Mucosa of stomach (tissue), 1 donor: Measurements from ENCODE around the gene LRRC45.

ENCODE experiments used
- H3K27me3 ChIP-seq: one replicate; pipeline ENCODE4 v1.7.0; 2013; ENCODE audit warnings: mild to moderate bottlenecking, low read length; ENCODE audit not compliant: control insufficient read depth, insufficient read depth
- H3K36me3 ChIP-seq: one replicate; pipeline ENCODE4 v1.7.0; 2013; ENCODE audit warnings: low read length; ENCODE audit not compliant: control insufficient read depth, insufficient read depth
- H3K4me1 ChIP-seq: one replicate; pipeline ENCODE4 v1.7.0; 2013; ENCODE audit warnings: mild to moderate bottlenecking, low read length; ENCODE audit not compliant: control insufficient read depth, insufficient read depth
- H3K4me3 ChIP-seq: one replicate; pipeline ENCODE4 v1.7.0; 2013; ENCODE audit warnings: low read length
- H3K9ac ChIP-seq: one replicate; pipeline ENCODE4 v1.7.0; 2013; ENCODE audit warnings: mild to moderate bottlenecking, low read length, moderate library complexity
- H3K9me3 ChIP-seq: one replicate; pipeline ENCODE4 v1.7.0; 2013; ENCODE audit warnings: mild to moderate bottlenecking, low read length, moderate library complexity; ENCODE audit not compliant: control insufficient read depth
- donor health status: Pancreatic carcinoma.

Gene LRRC45

GRCh38 chr17:82063424-82064415, 40.6 kb downstream of the LRRC45 start:
- peak overlapping the region; percentile 74 for H3K4me3 ChIP-seq
- no peaks in the 10 kb centered on the region for H3K36me3 ChIP-seq
- H3K4me1 ChIP-seq: peaks cover 20% of the 10 kb centered on the region
- no peak overlapping the region for H3K9ac ChIP-seq
- no peaks in the 10 kb centered on the region for H3K9me3 ChIP-seq
- no peaks in the 10 kb centered on the region for H3K27me3 ChIP-seq

GRCh38 chr17:82064433-82065192, 41.5 kb downstream of the LRRC45 start:
- Histone ChIP-seq H3K4me3 (peak overlapping the region; percentile 74), H3K9me3 (no peaks in the 10 kb centered on the region)

GRCh38 chr17:82065193-82065637, 42.1 kb downstream of the LRRC45 start:
- Histone ChIP-seq H3K9me3 (no peaks in the 10 kb centered on the region), H3K36me3 (no peaks in the 10 kb centered on the region), H3K9ac (peak overlapping the region; percentile 79), H3K4me3 (peak overlapping the region; percentile 74), H3K4me1 (peaks cover 20% of the 10 kb centered on the region), H3K27me3 (no peaks in the 10 kb centered on the region)

More at GRCh38 chr17:82064433-82065192, 41.5 kb downstream of the LRRC45 start:
- Histone ChIP-seq H3K9ac (peak overlapping the region; percentile 79), H3K27me3 (no peaks in the 10 kb centered on the region), H3K4me1 (peaks cover 20% of the 10 kb centered on the region), H3K36me3 (no peaks in the 10 kb centered on the region)

- peak within 1 kb of the TSS; percentile 86 for H3K9ac ChIP-seq
- H3K9me3 ChIP-seq: no peaks in the 10 kb centered on the region
- peak within 1 kb of the TSS; percentile 74 for H3K4me3 ChIP-seq
Measured at GRCh38 chr17:82065638-82066303, 42.7 kb downstream of the LRRC45 start, which contains the start of gene DUS1L. Gene DUS1L, minus strand, starts transcription at chr17:82065804. Its CDS starts 745 bp downstream, at chr17:82065059.

GRCh38 chr17:82070611-82071010, 47.5 kb downstream of the LRRC45 start:
- Histone ChIP-seq H3K36me3 (no peaks in the 10 kb centered on the region), H3K4me1 (peaks cover 5% of the 10 kb centered on the region), H3K27me3 (no peaks in the 10 kb centered on the region), H3K9me3 (no peaks in the 10 kb centered on the region), H3K4me3 (no peak overlapping the region), H3K9ac (no peak overlapping the region)

More at GRCh38 chr17:82065638-82066303, 42.7 kb downstream of the LRRC45 start, which contains the start of gene DUS1L:
- Histone ChIP-seq H3K4me1 (peaks cover 20% of the 10 kb centered on the region), H3K27me3 (no peaks in the 10 kb centered on the region), H3K36me3 (no peaks in the 10 kb centered on the region)

GRCh38 chr17:82072827-82073226, 49.7 kb downstream of the LRRC45 start:
- Histone ChIP-seq H3K4me3 (no peak overlapping the region), H3K9ac (no peak overlapping the region)

GRCh38 chr17:82073446-82073845, 50.3 kb downstream of the LRRC45 start:
- H3K36me3 ChIP-seq: no peaks in the 10 kb centered on the region
- no peak overlapping the region for H3K4me3 ChIP-seq
- no peak overlapping the region for H3K9ac ChIP-seq
- H3K9me3 ChIP-seq: no peaks in the 10 kb centered on the region
- H3K4me1 ChIP-seq: no peaks in the 10 kb centered on the region
- H3K27me3 ChIP-seq: no peaks in the 10 kb centered on the region

More at GRCh38 chr17:82072827-82073226, 49.7 kb downstream of the LRRC45 start:
- Histone ChIP-seq H3K27me3 (no peaks in the 10 kb centered on the region), H3K4me1 (no peaks in the 10 kb centered on the region), H3K36me3 (no peaks in the 10 kb centered on the region), H3K9me3 (no peaks in the 10 kb centered on the region)

GRCh38 chr17:82076018-82076784, 53.1 kb downstream of the LRRC45 start:
- no peaks in the 10 kb centered on the region for H3K9me3 ChIP-seq
- no peak overlapping the region for H3K4me3 ChIP-seq
- peaks cover 5% of the 10 kb centered on the region for H3K36me3 ChIP-seq
- no peaks in the 10 kb centered on the region for H3K27me3 ChIP-seq
- H3K4me1 ChIP-seq: no peaks in the 10 kb centered on the region
- H3K9ac ChIP-seq: no peak overlapping the region

GRCh38 chr17:82076785-82077591, 53.9 kb downstream of the LRRC45 start:
- no peak overlapping the region for H3K9ac ChIP-seq
- no peaks in the 10 kb centered on the region for H3K9me3 ChIP-seq
- peaks cover 5% of the 10 kb centered on the region for H3K36me3 ChIP-seq
- no peaks in the 10 kb centered on the region for H3K4me1 ChIP-seq
- H3K4me3 ChIP-seq: no peak overlapping the region
- no peaks in the 10 kb centered on the region for H3K27me3 ChIP-seq

GRCh38 chr17:82077617-82078358, 54.7 kb downstream of the LRRC45 start:
- H3K4me3 ChIP-seq: no peak overlapping the region
- H3K4me1 ChIP-seq: no peaks in the 10 kb centered on the region
- no peaks in the 10 kb centered on the region for H3K9me3 ChIP-seq
- H3K9ac ChIP-seq: no peak overlapping the region
- peaks cover 5% of the 10 kb centered on the region for H3K36me3 ChIP-seq
- H3K27me3 ChIP-seq: no peaks in the 10 kb centered on the region
